PC-9 (cell line): ENCODE results near the gene FRMPD2.

Experiments
- EZH2 ChIP-seq: fragments of 200-600 bp; sonication (generic); IDR thresholded peaks from 2 replicates; pipeline ENCODE4 v1.8.0; 2017; ENCODE audit warnings: antibody characterized with exemption, low read depth
- TF ChIP-seq, protein P1 (sequence below): fragments of 200-600 bp; sonication (generic); conservative IDR thresholded peaks from 2 replicates; pipeline ENCODE4 v1.6.1; 2017; ENCODE audit warnings: mixed run types, antibody characterized with exemption, mild to moderate bottlenecking, moderate library complexity

DNA sequence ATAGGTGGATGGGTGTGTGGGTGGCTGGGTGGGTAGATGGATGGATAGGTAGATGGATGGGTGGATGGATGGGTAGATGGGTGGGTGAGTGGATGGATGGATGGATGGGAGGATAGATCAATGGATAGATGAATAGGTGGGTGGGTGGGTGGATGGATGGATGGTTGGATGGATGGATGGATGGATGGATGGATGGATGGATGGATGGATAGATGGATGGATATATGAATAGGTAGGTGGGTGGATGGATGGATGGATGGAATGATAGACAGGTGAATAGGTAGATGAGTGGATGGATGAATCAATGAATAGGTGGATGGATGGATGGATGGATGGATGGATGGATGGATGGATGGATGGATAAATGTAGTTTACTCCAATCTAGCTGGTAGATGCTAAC is 52.7 kb downstream of the FRMPD2 start:
- TF ChIP-seq, protein P1, sequence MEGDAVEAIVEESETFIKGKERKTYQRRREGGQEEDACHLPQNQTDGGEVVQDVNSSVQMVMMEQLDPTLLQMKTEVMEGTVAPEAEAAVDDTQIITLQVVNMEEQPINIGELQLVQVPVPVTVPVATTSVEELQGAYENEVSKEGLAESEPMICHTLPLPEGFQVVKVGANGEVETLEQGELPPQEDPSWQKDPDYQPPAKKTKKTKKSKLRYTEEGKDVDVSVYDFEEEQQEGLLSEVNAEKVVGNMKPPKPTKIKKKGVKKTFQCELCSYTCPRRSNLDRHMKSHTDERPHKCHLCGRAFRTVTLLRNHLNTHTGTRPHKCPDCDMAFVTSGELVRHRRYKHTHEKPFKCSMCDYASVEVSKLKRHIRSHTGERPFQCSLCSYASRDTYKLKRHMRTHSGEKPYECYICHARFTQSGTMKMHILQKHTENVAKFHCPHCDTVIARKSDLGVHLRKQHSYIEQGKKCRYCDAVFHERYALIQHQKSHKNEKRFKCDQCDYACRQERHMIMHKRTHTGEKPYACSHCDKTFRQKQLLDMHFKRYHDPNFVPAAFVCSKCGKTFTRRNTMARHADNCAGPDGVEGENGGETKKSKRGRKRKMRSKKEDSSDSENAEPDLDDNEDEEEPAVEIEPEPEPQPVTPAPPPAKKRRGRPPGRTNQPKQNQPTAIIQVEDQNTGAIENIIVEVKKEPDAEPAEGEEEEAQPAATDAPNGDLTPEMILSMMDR: no peak
- no peak for TF ChIP-seq EZH2
